Measurements from ENCODE around the gene MYOT.

The MYOT gene

DNA sequence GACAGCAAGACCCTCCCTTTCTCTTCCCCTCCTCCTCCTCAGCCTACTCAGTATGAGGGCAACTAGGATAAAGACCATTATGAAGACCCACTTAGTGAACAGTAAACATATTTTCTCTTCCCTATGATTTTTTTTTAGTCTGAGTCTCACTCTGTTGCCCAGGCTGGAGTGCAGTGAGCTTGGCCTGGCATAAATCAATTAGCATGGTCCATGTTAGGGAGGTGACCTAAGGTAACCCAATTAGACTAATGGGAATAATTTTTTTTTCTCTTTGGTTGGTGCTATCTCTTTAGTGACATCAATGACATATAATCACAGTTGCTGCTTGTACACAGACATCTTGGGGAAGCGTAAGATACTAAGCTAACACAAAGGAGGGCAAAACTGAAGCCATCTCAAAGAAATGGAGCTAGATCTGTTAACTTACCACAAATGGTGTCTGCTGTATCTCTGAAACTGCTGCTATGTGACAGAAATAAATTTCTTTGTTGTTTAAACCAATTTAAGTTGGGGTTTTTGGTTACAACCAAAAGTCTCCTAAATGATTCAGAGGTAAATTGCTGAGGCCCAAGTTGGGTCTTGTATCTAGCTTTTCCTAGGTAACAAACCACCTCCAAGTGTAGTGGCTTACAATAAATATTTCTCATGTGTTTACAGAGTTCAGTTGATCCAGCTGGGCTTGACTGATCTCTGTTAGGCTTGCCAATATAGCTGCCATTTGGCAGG, 34.9 kb downstream of the MYOT start:
- no peak for DNase-seq

DNA sequence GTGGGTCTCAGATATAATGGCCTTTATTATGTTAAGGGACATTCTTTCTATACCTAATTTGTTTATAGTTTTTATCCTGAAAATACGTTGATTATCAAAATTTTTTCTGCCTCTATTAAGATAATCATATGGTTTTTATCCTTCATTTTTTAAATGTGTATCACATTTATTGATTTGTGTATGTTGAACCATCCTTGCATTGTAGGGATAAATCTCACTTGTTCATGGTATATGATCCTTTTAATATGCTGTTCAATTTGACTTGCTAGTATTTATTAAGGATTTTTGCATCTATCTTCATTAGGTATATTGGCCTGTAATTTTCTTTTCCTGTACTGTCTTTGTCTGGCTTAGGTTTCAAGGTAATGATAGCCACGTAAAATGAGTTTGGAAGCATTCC, 47.1 kb downstream of the MYOT start:
- DNase-seq: no peak

DNA sequence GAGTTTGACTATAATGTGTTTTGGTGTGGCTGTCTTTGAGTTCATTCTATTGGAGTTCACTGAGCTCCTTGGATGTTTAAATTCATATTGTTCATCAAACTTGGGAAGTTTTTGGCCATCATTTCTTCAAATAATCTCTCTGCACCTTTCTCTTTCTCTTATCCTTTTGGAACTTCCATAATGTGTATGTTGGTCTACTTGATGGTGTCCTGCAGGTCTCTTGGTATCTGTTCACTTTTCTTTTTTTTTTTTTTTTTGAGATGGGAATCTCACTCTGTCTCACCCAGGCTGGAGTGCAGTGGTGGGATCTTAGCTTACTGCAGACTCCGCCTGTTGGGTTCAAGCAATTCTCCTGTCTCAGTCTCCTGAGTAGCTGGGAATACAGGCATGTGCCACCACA, 49.3 kb downstream of the MYOT start:
- no peak for DNase-seq

DNA sequence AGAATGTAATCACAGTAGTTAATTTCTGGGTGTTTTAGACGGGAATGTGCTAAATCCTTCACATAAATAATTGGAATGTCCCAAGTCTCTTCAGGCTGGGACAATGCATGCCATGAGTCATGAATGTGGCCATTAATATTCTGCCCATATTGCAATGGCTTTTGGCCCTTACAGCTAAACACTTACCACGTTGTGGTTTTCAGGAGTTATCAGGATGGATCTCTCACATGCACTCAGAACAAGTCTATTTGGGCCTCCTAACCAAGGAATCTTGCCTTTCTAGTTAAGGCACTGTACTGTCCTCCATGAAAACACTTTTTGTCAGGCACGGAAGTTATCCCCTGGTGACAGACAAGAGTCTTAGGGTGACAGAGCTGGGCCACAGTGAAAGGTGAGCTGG, 54.3 kb downstream of the MYOT start:
- no peak for DNase-seq

DNA sequence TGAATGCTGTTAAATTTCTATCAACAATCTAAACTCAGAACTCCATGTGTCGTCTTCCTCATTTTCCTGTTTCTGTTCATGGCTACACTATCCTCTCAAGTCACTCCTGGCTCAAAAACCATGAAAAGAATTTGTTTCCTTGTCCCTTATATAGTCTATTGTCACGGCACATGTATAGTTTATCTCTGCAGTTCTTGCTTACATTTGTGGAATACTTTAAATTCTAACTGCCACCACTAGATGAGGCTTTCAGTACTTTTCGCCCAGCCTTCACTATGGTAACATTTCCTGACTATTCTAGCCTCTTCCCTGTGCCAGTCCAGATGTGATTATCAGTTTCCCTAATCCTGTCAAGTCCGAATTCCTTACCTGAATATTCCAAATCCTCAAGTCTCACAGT, 56.2 kb downstream of the MYOT start:
- no peak for DNase-seq

DNA sequence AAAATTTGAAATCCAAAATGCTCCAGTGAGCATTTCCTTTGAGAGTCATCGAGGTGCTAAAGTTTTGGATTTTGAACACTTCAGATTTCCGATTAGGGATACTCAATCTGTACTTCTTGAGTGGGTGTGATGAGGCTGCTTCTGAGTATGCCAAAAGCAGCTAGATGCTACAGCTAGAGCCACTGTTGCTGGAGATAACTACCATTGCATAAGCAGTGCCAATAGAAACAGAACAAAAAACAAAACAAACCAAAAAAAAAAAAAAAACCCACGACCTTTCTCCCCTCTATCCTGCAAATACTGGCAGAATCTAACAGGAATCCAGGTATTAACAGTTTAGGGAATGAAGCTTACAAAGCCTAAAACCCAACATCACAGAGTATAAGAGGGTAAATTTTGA, 65.1 kb downstream of the MYOT start:
- no peak for DNase-seq

DNA sequence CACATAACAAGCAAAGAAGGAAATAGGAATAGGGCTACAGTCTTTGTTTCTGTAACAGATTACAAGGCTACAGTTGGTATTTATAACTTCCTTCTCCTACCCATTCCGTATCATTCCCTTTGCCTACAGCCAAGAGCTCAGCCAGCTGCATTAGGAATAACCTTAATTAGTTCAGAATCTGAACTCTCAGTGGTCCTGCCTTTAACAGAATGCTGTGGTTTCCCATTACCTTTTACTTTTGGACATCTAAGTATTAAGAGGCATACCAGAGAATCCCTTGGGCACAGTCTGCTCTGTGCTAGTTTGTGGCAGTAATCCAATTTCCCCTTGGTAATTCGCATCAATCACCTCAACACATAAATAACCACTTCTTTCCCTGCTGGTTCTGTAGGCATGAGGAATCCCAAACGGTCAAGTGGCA, 65.8 kb downstream of the MYOT start:
- DNase-seq: no peak

DNA sequence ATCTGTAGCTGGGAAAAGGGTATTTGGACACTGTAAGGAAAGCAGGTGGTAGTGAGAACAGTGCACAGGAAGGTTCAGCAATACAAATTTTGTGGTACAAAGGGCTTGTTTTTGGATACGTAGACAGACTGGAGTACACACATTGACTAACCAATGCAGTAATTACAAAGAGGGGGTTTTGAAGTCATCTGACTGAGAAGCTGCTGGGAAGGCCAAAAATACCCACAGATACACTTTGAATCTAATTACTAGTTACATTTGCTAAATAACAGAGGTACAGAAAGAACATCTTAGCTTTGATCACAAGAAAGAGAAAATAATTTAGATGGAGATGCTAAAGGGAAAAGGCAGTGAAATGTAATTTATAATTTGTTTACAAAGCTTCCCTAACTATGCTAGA, 67.5 kb downstream of the MYOT start:
- DNase-seq: no peak

DNA sequence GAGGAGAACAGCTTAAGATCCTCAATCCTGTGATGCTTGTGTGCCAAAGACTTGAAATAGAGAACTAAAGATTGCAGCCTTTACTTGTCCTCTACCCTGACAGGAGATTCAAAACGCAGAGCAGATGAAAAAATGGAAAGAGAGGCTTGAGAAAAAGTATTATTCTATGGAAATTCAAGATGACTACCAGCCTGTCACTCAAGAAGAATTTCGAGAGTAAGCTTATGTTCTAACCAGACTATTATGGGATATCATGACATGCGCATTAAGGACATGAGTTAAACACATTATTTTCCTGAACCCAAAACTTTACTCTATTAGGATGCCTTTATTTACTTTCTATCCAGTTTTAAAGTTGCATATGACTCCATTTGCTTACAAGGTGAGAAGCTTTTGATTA, 68.0 kb downstream of the MYOT start:
- no peak for DNase-seq

All from activated T-cell treated with anti-CD3 and anti-CD28 coated beads for 4 hours (primary cell).